H1 (cell line): ENCODE data around the gene ELOVL3. TPM values are rescaled to one million over a fixed set of nuclear protein-coding genes. Genes with fewer than 3 reads are reported as not detected.

Source experiments
- ASH2L ChIP-seq: fragments of 200-600, 300-600 bp; sonication (generic); IDR thresholded peaks from one replicate; pipeline ENCODE4 v1.7.1; 2017; ENCODE audit warnings: low read length
- CBX5 ChIP-seq: fragments of 300-800, 300-1000 bp; sonication (generic); IDR thresholded peaks from 2 replicates; pipeline ENCODE4 v1.7.1; 2016; ENCODE audit warnings: antibody characterized with exemption, low read length, low read depth
- EZH2 ChIP-seq: fragments of 200-600 bp; sonication (generic); IDR thresholded peaks from 2 replicates; pipeline ENCODE4 v1.7.1; 2012; ENCODE audit warnings: low read depth, mild to moderate bottlenecking, moderate library complexity, low read length, inconsistent platforms; ENCODE audit not compliant: severe bottlenecking
- FOSL1 ChIP-seq: IDR thresholded peaks from 2 replicates; pipeline ENCODE4 v1.6.1; 2011; ENCODE audit warnings: mild to moderate bottlenecking, low read depth, low read length, moderate library complexity; ENCODE audit not compliant: insufficient read depth
- HDAC6 ChIP-seq: IDR thresholded peaks from one replicate; pipeline ENCODE4 v1.7.1; 2012; ENCODE audit warnings: low read depth, mild to moderate bottlenecking, inconsistent platforms, low read length, moderate library complexity
- JUND ChIP-seq: IDR thresholded peaks from 2 replicates; pipeline ENCODE4 v1.6.1; 2011; ENCODE audit warnings: mild to moderate bottlenecking, improper control_type of control experiment, low read length
- PHF8 ChIP-seq: fragments of 200-600 bp; sonication (generic); conservative IDR thresholded peaks from 2 replicates; pipeline ENCODE4 v1.7.1; 2012; ENCODE audit warnings: low read depth, mild to moderate bottlenecking, inconsistent platforms, low read length, moderate library complexity
- SIX5 ChIP-seq: IDR thresholded peaks from 2 replicates; pipeline ENCODE4 v1.6.1; 2011; ENCODE audit warnings: mild to moderate bottlenecking, low read depth, low read length
- TBP ChIP-seq: IDR thresholded peaks from 2 replicates; pipeline ENCODE4 v1.6.1; 2011; ENCODE audit warnings: low read depth, low read length, improper control_type of control experiment
- TEAD4 ChIP-seq: IDR thresholded peaks from 2 replicates; pipeline ENCODE4 v1.6.1; 2012; ENCODE audit warnings: low read depth, low read length, inconsistent platforms, mixed read lengths
- YY1 ChIP-seq: IDR thresholded peaks from 2 replicates; pipeline ENCODE4 v1.6.1; 2011; ENCODE audit warnings: low read depth, mild to moderate bottlenecking, low read length
- polyA plus RNA-seq, 7 experiments: library from polyadenylated mRNA; depleted of rRNA in 3 of 7; stranded (reverse) in 5 of 7; unstranded in 2 of 7; fragments of >200 nt in 5 of 7; fragments of 200-250 nt in 2 of 7; gene quantifications; 1 replicate in 5 of 7; 2 replicates in 1 of 7; 4 replicates in 1 of 7; pipeline versions ENCODE4 v1.2.1 to v1.2.3, GENCODE V29; 2011 to 2013; ENCODE audit warnings: missing spikeins in 2 of 7, mixed read lengths in 2 of 7
- total RNA-seq: library from RNA; stranded (reverse); fragmentation: NEBNext Ultra II Directional; extraction: Animal tissue kit (Norgen Biotek cat#: 25700); gene quantifications from 2 replicates; pipeline ENCODE4 v1.2.1, GENCODE V29; 2021
- TF ChIP-seq, protein P1 (sequence below): IDR thresholded peaks from 2 replicates; pipeline ENCODE4 v1.6.1; 2012; ENCODE audit warnings: low read length, inconsistent platforms
- TF ChIP-seq, protein P2 (sequence below): IDR thresholded peaks from 2 replicates; pipeline ENCODE4 v1.6.1; 2011; ENCODE audit warnings: low read depth, mild to moderate bottlenecking, low read length; ENCODE audit not compliant: insufficient read depth
- TF ChIP-seq, protein P3 (sequence below), 3 experiments: IDR thresholded peaks; 1 replicate in 2 of 3; 2 replicates in 1 of 3; pipeline versions ENCODE4 v1.5.1 to v1.6.1; 2011; ENCODE audit warnings: low read length in 3 of 3, mild to moderate bottlenecking in 3 of 3, inconsistent platforms in 2 of 3, low read depth in 1 of 3, moderate library complexity in 1 of 3; ENCODE audit not compliant: insufficient read depth in 1 of 3; ENCODE audit errors: control extremely low read depth in 1 of 3

ELOVL3 gene
- total and polyA plus RNA-seq, 2 of the 8 experiments (the other 6 are each of a cell fraction or from before 2014, with no cell fraction given): 0.27 TPM; not detected in 1

- TF ChIP-seq TBP: peak; percentile 38; the same call in 1 of the 2 replicates
- TF ChIP-seq YY1: peak; percentile 35; the same call in 1 of the 2 replicates
- TF ChIP-seq ASH2L: no peak
- TF ChIP-seq EZH2: peak; percentile 68
- TF ChIP-seq, protein P1, sequence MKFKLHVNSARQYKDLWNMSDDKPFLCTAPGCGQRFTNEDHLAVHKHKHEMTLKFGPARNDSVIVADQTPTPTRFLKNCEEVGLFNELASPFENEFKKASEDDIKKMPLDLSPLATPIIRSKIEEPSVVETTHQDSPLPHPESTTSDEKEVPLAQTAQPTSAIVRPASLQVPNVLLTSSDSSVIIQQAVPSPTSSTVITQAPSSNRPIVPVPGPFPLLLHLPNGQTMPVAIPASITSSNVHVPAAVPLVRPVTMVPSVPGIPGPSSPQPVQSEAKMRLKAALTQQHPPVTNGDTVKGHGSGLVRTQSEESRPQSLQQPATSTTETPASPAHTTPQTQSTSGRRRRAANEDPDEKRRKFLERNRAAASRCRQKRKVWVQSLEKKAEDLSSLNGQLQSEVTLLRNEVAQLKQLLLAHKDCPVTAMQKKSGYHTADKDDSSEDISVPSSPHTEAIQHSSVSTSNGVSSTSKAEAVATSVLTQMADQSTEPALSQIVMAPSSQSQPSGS: no peak
- TF ChIP-seq FOSL1: 0 out of 2 replicates have a peak, but pooled peaks have one; percentile 54
- TF ChIP-seq PHF8: no peak
- TF ChIP-seq, protein P2, sequence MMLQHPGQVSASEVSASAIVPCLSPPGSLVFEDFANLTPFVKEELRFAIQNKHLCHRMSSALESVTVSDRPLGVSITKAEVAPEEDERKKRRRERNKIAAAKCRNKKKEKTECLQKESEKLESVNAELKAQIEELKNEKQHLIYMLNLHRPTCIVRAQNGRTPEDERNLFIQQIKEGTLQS: no peak
- no peak for TF ChIP-seq SIX5
- TF ChIP-seq TEAD4: peak; percentile 24; the same call in 1 of the 2 replicates
- TF ChIP-seq JUND: no peak
- TF ChIP-seq HDAC6: no peak
- TF ChIP-seq, protein P3, sequence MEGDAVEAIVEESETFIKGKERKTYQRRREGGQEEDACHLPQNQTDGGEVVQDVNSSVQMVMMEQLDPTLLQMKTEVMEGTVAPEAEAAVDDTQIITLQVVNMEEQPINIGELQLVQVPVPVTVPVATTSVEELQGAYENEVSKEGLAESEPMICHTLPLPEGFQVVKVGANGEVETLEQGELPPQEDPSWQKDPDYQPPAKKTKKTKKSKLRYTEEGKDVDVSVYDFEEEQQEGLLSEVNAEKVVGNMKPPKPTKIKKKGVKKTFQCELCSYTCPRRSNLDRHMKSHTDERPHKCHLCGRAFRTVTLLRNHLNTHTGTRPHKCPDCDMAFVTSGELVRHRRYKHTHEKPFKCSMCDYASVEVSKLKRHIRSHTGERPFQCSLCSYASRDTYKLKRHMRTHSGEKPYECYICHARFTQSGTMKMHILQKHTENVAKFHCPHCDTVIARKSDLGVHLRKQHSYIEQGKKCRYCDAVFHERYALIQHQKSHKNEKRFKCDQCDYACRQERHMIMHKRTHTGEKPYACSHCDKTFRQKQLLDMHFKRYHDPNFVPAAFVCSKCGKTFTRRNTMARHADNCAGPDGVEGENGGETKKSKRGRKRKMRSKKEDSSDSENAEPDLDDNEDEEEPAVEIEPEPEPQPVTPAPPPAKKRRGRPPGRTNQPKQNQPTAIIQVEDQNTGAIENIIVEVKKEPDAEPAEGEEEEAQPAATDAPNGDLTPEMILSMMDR (IDR thresholded peaks at IDR 0.05; ENCODE audit: control extremely low read depth in 1 of 3, insufficient read depth in 1 of 3, low read depth in 1 of 3, low read length in 3 of 3): peak; percentile 91 to 92 (median 92)
- no peak for TF ChIP-seq CBX5
Measured at GRCh38 chr10:102231357-102232318, 5.5 kb downstream of the ELOVL3 start (continued).
